ENCODE data around the gene CCDC149.
"Not testable (repeated sequence)": the region's sequence is repeated elsewhere in the genome, so short reads cannot be mapped to it uniquely, and the experiment has no call there.

The CCDC149 gene

GRCh38 chr4:24917076-24917856 is 4.4 kb upstream of the CCDC149 start:
- DNase-seq (ENCODE audit: extremely low read depth in 1 of 2, low read depth in 1 of 2): no peak

DNA sequence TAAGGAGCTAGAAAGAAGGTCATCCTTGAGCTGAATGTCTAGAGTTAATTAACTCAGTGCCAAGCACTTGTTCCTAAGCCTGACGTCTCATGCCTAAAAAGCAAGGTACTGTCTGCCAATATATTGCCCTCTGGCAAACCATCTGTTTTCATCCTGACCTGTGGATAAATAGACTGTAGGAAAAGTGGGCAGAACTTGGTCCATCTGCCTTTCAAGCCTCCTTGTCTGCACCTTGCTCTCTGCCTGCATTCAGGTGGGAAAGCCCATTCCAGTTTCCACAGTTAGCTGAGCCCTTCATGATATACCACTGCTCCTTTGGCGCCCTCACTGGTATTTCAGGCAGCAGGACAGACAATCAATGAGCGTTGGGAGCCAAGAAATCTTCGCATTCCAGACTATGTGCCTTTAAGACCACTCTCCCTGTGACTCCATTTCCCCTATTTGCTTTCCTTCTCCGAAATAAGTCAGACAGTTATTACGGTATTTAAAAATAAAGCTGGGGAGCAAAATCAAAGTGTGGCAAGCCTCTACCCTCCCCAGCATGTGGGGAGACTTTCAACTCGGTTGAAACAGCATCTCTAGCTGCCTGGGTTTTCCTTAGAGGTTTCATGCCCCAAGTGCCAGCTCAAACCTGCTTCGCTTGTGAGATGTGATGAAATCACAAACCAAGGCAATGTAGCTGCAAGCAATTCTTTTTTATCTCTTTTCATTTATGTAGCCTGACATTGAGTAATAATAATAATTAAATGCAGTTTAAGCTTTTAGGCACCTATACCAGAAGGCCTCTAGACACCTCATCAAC is 2.5 kb upstream of the CCDC149 start:
- DNase-seq (ENCODE audit: extremely low read depth in 1 of 2, low read depth in 1 of 2): no peak

DNA sequence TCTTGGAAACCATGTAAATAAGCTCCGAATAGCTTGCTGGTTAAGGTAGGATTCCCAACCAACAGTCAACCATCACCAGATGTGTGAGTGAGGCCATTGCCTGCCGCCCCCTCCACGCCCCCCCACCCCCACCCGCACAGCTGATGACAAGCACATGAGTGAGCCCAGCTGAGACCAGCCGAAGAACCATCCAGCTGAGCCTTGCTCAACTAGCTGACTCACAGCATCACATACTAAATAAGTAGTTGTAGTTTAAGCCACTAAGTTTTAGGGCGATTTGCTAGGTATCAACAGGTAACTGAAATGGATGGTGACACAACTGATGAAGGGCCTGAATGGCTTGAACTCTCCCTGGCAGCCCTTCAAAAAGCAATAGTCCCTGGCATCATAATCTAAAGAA is 1.6 kb upstream of the CCDC149 start:
- DNase-seq (ENCODE audit: extremely low read depth in 1 of 2, low read depth in 1 of 2): no peak

GRCh38 chr4:24913119-24913485 is 260 bp upstream of the CCDC149 start:
- DNase-seq (ENCODE audit: extremely low read depth in 1 of 2, low read depth in 1 of 2): no peak

DNA sequence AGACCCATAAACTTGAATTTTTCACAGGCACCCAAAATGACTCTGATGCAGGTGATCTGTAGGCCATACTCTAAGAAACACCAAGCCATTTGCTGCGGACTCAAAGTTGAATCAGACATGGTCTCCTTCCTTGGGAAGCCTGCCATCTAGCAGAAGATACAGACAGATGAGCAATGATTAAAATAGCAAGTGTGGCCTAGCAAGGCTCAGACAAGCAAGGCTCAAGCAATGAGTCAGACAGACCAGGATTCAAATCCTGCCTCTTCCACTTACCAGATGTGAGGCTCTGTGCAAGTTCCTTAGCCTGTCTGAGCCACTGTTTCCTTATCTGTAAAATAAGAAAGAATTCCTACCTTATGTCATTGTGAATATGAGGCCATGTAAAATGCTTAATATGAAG is 2.3 kb downstream of the CCDC149 start:
- no peak for DNase-seq (ENCODE audit: extremely low read depth in 1 of 2, low read depth in 1 of 2)

GRCh38 chr4:24909606-24910005 is 3.2 kb downstream of the CCDC149 start:
- DNase-seq (ENCODE audit: extremely low read depth in 1 of 2, low read depth in 1 of 2): not testable (repeated sequence)

DNA sequence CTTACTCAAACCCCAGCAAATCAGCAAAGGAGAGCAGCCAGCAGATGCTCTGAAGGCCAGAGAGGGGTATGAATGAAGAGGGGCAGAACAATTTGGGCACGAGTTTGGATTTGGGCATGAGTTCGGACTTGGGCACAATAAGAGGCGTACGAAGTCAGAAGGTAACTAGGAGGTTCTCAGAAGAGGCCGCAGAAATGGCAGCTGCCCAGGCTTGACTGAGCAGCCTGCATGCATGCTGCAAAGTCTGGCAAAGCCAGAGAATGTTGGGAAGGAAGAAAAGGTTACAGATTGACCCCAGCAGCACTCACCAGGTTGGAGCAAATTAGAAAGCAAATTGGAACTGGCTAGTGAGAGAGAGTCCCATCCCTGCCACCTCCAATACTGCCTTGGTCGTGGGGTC is 15.2 kb downstream of the CCDC149 start:
- DNase-seq (ENCODE audit: extremely low read depth in 1 of 2, low read depth in 1 of 2): no peak

GRCh38 chr4:24896977-24897376 is 15.9 kb downstream of the CCDC149 start:
- DNase-seq (ENCODE audit: extremely low read depth in 1 of 2, low read depth in 1 of 2): no peak

- DNase-seq (ENCODE audit: extremely low read depth in 1 of 2, low read depth in 1 of 2): no peak
Observed at GRCh38 chr4:24896056-24896455, 16.8 kb downstream of the CCDC149 start.

- no peak for DNase-seq (ENCODE audit: extremely low read depth in 1 of 2, low read depth in 1 of 2)
Observed at GRCh38 chr4:24895461-24895860, 17.4 kb downstream of the CCDC149 start.

- DNase-seq (ENCODE audit: extremely low read depth in 1 of 2, low read depth in 1 of 2): no peak
Observed at GRCh38 chr4:24894846-24895245, 18.0 kb downstream of the CCDC149 start.

DNA sequence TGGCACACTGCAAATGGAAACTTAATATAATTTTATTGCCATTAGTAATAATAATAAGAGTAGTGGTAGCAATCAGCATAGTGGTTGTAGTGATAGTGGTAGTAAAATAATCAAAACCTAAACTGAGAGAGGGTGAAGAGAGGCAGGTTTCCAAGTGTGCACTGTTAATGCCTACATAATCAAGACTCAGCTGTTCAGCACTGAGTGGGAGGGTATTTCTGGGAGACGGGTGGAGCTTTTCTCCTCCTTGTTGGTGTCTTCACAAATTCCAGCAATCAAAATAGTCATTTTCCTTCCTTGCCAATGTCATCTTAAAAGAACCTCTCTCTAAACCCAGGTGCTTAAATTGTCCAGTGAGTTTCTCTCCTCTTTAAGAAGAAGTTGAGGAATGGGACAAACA is 18.6 kb downstream of the CCDC149 start:
- no peak for DNase-seq (ENCODE audit: extremely low read depth in 1 of 2, low read depth in 1 of 2)

DNA sequence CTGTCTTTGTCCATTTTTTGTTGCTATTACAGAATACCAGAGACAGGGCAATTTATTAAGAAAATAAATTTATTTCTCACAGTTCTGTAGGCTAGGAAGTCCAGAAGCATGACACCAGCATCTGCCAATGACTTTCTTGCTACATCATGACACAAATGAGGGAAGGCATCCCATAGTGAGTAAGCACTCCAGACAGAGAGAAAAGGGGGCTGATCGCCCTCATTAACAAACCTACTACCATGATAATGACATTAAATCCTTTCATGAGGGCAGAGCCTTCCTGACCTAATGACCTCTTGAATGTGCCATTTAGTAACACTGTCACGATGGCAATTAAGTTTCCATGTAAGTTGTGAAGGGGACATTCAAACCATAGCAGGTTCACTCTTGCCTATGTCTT is 20.1 kb downstream of the CCDC149 start:
- DNase-seq (ENCODE audit: extremely low read depth in 1 of 2, low read depth in 1 of 2): no peak

GRCh38 chr4:24892278-24892677 is 20.6 kb downstream of the CCDC149 start:
- DNase-seq (ENCODE audit: extremely low read depth in 1 of 2, low read depth in 1 of 2): no peak

GRCh38 chr4:24890561-24891126 is 22.2 kb downstream of the CCDC149 start:
- DNase-seq (ENCODE audit: extremely low read depth in 1 of 2, low read depth in 1 of 2): no peak

DNA sequence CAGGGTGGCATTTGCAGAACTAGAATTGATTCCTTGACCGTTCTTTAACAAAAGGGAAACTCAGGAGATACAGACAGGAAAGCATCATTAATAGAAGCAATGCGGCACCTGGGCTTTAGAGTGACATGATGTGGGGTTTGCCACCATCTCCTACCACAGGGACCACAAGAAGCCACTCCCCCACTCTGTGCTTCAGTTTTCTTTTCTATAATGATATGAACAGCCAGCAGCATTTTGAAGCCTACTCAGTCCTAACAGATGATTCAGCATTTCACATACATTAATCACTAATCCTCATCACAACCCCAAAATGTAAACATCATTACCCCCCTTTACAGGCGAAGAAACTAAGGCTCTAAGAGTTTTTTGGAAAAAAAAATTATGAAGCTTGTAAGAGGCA is 22.9 kb downstream of the CCDC149 start:
- DNase-seq (ENCODE audit: extremely low read depth in 1 of 2, low read depth in 1 of 2): no peak

DNA sequence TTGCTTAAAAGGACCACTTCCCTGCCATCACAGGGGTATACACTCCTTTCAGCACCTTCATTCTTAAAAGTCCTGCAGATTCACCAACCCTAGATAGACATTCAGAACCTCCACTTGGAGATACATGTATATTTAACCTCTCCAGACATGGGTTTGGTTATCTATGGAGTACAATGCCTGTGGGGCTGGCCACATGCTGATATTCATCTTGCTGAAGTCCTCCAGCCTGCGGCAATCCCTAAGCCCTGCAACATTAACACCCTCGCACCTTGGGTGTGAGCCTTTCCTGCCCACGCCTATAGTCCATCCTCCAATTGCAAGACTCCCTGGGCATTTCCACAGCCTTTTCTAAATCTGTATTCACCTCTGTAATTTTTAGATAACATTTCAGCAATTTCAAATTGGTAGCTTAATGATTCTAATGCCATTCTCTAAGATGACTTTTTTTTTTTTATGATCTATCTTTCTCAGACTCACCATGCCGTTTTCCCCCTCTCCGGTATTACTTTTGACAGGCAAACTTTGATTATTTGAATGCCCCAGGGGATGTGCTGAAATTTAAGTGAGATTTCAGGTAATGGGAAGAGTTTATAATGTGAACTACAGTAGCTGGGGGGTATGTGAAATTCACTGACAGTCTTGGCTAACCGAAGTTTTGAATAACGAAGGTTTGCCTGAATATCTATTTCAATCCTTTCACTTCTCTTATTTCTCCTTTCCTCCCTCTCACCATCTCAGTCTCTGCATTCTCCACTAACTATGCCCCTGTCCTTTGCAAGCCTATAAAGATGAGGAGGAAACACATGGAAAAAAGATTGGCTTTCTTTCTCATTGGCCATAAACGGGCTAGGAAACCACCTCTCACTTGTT is 24.1 kb downstream of the CCDC149 start:
- DNase-seq (ENCODE audit: extremely low read depth in 1 of 2, low read depth in 1 of 2): no peak

DNA sequence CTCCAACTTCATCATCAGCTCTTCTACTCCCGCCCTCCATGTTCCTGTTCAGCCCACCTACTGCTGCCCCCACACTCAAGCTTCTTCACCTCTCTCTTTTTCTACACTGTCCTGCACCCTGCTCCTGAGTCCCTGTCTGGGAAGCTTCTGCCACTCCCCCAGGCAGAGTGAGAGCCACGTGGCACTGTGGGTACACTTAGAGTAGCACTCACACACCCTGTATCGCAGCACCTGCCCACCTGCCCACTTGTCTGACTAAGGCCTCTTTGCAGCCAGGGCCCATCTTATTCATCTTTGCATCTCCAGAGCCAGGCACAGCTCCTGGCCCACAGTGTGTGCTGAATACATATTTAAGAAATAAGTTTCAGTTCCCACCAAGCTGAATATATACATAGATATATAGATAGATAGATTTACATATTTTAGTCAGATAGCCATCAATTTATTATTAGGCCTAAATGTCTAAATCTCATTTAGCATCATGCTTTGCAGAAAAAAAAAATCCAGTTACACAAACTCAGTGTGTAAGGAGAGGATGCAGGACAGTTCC is 24.9 kb downstream of the CCDC149 start:
- no peak for DNase-seq (ENCODE audit: extremely low read depth in 1 of 2, low read depth in 1 of 2)

- DNase-seq (ENCODE audit: extremely low read depth in 1 of 2, low read depth in 1 of 2): no peak
Observed at GRCh38 chr4:24886596-24886995, 26.2 kb downstream of the CCDC149 start.

GRCh38 chr4:24885342-24885741 is 27.5 kb downstream of the CCDC149 start:
- DNase-seq (ENCODE audit: extremely low read depth in 1 of 2, low read depth in 1 of 2): no peak

DNA sequence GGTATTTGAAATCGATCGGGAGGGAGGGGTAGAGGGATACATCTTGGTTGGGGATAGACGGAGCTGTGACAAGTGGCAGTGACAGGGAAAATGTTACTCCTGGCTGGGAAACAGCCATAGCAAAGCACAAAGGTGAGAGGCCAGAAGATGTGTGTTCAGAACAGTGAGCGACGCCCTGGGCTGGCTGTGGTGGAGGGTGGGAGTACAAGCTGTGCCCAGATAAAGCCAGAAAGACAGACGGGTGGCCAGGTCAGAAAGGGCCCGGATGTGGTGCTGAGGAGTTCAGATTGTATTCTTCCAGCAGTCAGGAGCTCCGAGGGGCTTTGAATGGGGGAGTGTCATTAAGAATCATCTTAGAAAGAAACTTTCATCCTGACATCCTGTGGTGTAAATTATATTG is 27.9 kb downstream of the CCDC149 start:
- no peak for DNase-seq (ENCODE audit: extremely low read depth in 1 of 2, low read depth in 1 of 2)
